PC-9 (cell line): Measurements from ENCODE around the gene KCNG4.

Source experiments
- EZH2 ChIP-seq: fragments of 200-600 bp; sonication (generic); IDR thresholded peaks from 2 replicates; pipeline ENCODE4 v1.8.0; 2017; ENCODE audit warnings: antibody characterized with exemption, low read depth
- TF ChIP-seq, protein P1 (sequence below): fragments of 200-600 bp; sonication (generic); conservative IDR thresholded peaks from 2 replicates; pipeline ENCODE4 v1.6.1; 2017; ENCODE audit warnings: mixed run types, antibody characterized with exemption, mild to moderate bottlenecking, moderate library complexity

DNA sequence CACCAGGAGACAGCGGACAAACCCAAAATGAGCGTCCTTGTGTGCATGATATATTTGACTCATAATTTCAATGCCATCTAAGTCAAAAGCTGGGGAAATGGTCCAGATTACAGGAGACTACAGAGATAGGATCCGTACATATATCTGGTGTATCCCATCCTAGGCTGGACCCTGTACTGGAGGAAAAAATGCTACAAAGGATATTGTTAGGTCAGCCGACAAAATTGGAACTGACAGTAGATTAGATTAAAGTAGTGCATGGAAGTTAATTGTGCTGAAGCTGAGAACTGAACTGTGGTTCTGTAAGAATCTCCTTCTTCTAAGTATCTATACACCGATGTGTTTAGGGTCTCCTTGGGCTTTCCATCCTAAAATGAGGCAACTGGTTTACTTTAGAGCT is 24.3 kb downstream of the KCNG4 start:
- TF ChIP-seq, protein P1, sequence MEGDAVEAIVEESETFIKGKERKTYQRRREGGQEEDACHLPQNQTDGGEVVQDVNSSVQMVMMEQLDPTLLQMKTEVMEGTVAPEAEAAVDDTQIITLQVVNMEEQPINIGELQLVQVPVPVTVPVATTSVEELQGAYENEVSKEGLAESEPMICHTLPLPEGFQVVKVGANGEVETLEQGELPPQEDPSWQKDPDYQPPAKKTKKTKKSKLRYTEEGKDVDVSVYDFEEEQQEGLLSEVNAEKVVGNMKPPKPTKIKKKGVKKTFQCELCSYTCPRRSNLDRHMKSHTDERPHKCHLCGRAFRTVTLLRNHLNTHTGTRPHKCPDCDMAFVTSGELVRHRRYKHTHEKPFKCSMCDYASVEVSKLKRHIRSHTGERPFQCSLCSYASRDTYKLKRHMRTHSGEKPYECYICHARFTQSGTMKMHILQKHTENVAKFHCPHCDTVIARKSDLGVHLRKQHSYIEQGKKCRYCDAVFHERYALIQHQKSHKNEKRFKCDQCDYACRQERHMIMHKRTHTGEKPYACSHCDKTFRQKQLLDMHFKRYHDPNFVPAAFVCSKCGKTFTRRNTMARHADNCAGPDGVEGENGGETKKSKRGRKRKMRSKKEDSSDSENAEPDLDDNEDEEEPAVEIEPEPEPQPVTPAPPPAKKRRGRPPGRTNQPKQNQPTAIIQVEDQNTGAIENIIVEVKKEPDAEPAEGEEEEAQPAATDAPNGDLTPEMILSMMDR: no peak
- TF ChIP-seq EZH2: no peak
